ENCODE data around the gene TMEM72. TPM values are rescaled to one million over a fixed set of nuclear protein-coding genes. Genes with fewer than 3 reads are reported as not detected.

Gene TMEM72
- total RNA-seq, 1 experiment from 2014 or later = not detected

DNA sequence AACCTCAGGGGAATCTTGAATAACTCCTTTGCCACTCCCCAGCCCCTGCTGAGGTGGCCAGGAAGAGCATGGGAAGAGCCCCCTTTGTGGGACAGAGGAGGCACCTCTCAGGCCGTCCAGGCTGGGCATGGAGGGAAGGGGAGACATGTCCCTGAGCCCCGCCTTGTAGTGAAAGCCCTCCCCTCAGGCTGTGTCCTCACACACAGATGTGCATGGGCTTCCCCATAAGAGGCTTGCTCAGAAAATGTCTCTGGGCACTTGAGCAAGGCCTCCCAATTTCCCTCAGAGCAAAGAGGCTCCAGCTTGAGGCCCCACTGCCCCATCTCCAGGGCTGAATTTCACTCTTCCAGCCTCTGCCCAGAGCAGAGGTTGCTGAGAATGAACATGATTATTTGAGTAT lies 3.8 kb downstream of the TMEM72 start:
- Histone ChIP-seq H3K79me2 (ENCODE audit: insufficient read depth, low read length) (no peaks in the 10 kb centered on the region), H3K79me1 (ENCODE audit: insufficient read depth, low read depth, low read length, poor library complexity, severe bottlenecking) (no peaks in the 10 kb centered on the region), H2BK20ac (ENCODE audit: low read depth, low read length, poor library complexity, severe bottlenecking) (no peak overlapping the region), H3T11ph (ENCODE audit: low read length) (no peak overlapping the region), H2BK5ac (ENCODE audit: insufficient read length, low read length) (no peak overlapping the region), H3K27me3 (ENCODE audit: insufficient read depth, low read length) (no peaks in the 10 kb centered on the region), H3K23ac (ENCODE audit: insufficient read length, low read depth, low read length) (no peak overlapping the region), H2AK5ac (ENCODE audit: insufficient read length, low read length) (no peak overlapping the region), H2BK12ac (ENCODE audit: insufficient read length, low read depth, low read length) (no peak overlapping the region), H4K20me1 (ENCODE audit: control insufficient read depth, insufficient read depth, insufficient read length) (no peaks in the 10 kb centered on the region), H3K56ac (ENCODE audit: insufficient read length, low read depth, low read length) (no peak overlapping the region), H4K91ac (ENCODE audit: insufficient read length, low read depth, low read length) (no peak overlapping the region), H3K4me2 (ENCODE audit: insufficient read depth, insufficient read length, low read length) (no peak overlapping the region), H3K27ac (ENCODE audit: insufficient read length, low read depth, low read length) (no peak overlapping the region), H3K9ac (ENCODE audit: extremely low read depth, insufficient read length, low read length) (no peak overlapping the region), H4K5ac (ENCODE audit: insufficient read length, low read depth, low read length) (no peak overlapping the region), H4K8ac (replicated peaks; ENCODE audit: insufficient read length, low read depth, low read length) (no peak overlapping the region), H3K4me1 (ENCODE audit: insufficient read depth, low read length) (no peaks in the 10 kb centered on the region), H3K9me3 (ENCODE audit: control insufficient read depth, low read depth, low read length) (no peaks in the 10 kb centered on the region), H3K23me2 (ENCODE audit: insufficient read length, low read depth, low read length, poor library complexity, severe bottlenecking) (no peaks in the 10 kb centered on the region), H2BK15ac (ENCODE audit: low read depth, low read length) (no peak overlapping the region), H2AFZ (ENCODE audit: low read length) (no peak overlapping the region), H3K14ac (ENCODE audit: insufficient read depth, low read length) (no peak overlapping the region), H3K4ac (ENCODE audit: low read depth, low read length) (no peak overlapping the region), H2BK120ac (ENCODE audit: low read depth, low read length, poor library complexity, severe bottlenecking) (no peak overlapping the region), H3K18ac (ENCODE audit: insufficient read length, low read depth, low read length) (no peak overlapping the region)
- Mint-ChIP-seq H3K4me3 (no peak overlapping the region), H3K4me1 (peaks cover 22 to 26% of the 10 kb centered on the region in 2 experiments), H3K9me3 (peaks cover 11 to 14% of the 10 kb centered on the region in 2 experiments), H3K27me3 (ENCODE audit: low read depth) (peaks cover 7% of the 10 kb centered on the region), H3K27ac (no peak overlapping the region), H3K36me3 (ENCODE audit: insufficient read depth in 1 of 3, low read depth in 3 of 3) (peaks cover 0 to 9% (median 6%) of the 10 kb centered on the region in 3 experiments; a peak in 5 of 7 replicates)
- TF ChIP-seq, protein P1, sequence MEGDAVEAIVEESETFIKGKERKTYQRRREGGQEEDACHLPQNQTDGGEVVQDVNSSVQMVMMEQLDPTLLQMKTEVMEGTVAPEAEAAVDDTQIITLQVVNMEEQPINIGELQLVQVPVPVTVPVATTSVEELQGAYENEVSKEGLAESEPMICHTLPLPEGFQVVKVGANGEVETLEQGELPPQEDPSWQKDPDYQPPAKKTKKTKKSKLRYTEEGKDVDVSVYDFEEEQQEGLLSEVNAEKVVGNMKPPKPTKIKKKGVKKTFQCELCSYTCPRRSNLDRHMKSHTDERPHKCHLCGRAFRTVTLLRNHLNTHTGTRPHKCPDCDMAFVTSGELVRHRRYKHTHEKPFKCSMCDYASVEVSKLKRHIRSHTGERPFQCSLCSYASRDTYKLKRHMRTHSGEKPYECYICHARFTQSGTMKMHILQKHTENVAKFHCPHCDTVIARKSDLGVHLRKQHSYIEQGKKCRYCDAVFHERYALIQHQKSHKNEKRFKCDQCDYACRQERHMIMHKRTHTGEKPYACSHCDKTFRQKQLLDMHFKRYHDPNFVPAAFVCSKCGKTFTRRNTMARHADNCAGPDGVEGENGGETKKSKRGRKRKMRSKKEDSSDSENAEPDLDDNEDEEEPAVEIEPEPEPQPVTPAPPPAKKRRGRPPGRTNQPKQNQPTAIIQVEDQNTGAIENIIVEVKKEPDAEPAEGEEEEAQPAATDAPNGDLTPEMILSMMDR (conservative IDR thresholded peaks at IDR 0.05) = no peak
- no peak for DNase-seq
- WGBS (ENCODE audit: extremely low coverage, insufficient read length, low lambda C conversion rate) = no CpG with 5 or more reads among the region's 2 CpGs

Measured in H9 (cell line).